Stimulated activated CD4-positive, alpha-beta T cell treated with anti-CD3 and anti-CD28 coated beads, Interleukin-4, amount 100 ng/mL, for 4 hours (primary cell): ENCODE measurements around the gene TMPRSS6.

Source experiments
- DNase-seq, 2 experiments: peaks; one replicate each; pipeline ENCODE4 v3.0.0-alpha.2; 2020

TMPRSS6 gene

DNA sequence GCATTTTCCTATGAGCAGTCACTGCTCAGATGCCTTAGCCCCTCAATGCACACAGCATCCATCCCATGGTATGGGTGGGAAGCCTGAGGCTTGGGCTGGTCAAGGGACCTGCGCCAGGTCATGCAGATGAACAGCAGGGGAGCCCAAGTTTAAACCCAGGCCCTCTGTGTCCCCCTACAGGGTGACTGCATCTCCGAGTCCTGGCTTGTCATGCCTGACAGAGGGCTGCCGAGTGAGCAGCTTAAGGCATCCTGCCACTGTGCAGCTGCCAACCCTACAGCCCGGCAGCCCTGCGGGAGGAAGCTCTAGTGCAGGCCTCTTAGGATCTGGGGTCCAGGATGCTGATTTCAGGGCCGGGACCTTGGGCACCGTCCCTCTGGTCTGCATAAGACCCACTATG, 30.2 kb upstream of the TMPRSS6 start:
- no peak for DNase-seq

DNA sequence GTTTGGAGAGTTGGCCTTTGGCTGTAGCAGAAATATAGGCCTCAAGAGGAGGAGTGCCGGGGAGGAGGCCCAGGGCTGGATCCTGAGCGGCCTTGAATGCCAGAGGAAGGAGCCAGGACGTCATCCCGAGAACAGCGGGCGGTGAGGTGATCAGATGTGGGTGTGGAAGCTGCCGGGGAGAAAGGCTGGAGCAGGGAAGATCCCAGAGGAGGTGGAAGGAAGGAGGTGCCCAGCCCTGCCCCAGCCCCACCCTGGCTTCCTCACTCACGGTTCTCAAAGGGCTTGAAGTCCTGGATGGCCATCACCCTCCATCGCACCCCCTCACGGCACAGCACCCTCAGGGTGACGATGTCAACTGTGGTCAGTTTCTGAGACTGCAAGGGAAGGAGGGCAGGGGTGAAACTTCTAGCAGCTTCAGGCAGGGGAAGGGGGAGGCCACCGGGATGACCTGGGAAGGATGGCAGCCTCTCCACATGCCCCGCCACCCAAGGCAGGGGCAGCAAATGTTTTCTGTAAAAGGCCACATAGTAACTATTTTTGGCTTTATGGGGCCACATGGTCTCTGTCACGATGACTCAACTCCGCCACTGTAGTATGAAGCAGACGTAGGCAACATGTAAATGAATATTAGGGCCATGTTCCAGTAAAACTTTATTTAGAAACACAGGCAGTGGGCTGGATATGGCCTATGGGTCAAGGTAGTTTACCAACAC, 29.5 kb upstream of the TMPRSS6 start:
- no peak for DNase-seq

DNA sequence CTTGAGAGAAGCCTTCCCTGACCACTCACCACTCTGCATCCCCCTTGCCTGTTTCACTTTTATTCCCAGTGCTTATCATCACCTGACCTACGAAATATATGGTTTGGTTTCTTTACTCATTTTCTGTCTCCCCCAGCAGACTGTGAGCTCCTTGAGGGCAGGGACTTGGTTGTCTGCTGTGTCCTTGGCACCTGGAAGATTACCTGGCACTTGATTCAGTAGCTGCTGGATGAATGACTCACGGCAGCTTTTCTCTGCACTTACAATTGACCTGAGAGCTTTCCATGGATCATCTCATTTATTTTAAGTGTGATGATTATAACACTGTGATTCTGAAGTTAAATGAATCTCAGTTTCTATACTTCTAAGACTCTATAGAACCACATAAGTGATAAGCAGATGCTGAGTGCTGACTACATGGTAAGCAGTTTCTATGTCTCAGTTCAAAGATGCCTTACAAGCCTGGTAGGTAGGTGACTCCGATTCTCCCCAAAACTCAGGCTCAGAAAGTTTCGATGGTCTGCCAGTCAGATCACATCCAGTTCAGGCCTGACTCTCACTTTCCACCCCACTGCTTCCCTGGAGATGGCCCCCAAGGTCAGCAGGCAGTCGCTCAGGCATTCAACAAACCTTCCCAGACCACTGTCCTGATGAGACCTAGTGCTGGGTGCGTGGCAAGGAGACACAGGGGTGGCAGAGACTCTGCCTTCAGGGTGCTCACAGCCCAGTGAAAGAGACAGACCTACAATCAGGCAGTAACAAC, 28.6 kb upstream of the TMPRSS6 start:
- DNase-seq: no peak

DNA sequence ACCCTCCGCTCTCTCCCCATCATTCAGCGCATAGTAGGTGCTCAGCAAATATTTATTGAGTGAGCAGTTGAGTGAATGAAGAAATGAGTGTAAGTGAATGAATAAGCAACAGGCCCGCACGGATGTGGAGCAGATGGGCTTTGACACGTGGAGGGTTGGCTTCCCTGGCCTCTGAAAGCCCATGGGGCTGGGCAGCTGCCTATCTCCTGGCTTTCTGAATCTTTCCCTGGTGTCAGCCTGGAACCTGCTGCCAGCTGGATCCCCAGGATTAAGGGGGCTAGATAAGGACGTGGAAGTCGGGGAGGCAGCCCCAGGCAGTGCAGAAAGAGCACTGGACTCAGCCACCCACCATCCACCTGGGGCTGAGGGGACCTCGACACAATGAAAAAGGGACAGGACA, 27.6 kb upstream of the TMPRSS6 start:
- DNase-seq: no peak

DNA sequence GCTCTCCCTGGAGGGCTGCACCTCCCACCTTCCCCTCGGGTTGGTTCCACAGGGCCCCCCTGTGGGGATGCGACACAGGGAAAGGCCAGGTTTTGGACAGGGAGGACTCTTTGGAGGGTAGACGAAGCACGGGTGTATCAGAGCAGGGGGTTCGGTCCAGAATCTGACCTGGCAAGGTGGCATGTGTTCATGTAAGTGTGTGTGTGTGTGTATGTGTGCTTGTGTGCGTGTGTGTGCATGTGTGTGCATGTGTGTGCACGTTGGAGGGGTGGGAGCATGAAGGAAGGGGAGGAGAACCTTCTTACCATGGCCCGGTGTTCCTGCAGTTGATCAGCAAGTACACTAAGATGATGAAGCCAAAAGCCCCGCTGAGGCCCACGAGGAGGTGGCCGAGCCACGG, 25.5 kb upstream of the TMPRSS6 start:
- no peak for DNase-seq

DNA sequence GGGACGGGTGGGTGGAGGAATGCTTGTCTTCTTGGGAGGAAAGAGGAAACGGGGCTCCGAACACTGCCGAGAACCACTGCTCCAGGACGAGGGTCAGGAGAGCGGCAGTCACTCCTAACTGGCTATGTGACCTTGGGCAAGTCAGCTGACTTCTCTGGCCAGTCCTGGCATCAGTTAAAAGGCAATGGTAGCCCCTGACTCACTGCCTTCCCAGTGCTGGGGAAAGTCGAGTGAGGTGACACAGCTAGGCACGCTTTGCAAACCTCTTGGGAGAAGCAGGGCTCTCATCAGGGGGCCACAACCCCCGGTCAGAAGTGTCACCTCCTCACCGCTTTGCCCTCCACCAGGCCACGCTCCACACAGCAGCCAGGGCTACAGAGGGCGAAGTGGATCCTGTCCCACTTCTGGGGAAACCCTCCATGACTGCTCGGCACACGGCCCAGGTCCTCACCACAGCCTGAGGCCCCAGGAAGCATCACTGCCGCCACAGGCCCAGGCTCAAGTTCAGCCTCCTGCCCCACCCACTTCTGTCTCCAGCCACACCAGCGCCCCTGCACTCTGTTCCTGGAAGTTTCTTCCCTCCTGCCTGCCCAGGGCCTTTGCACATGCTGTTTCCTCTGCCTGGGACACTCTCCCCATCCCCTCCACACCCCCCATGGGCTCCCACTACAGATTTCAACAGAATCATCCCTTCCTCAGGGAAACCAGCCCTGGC, 23.9 kb upstream of the TMPRSS6 start:
- DNase-seq: no peak

DNA sequence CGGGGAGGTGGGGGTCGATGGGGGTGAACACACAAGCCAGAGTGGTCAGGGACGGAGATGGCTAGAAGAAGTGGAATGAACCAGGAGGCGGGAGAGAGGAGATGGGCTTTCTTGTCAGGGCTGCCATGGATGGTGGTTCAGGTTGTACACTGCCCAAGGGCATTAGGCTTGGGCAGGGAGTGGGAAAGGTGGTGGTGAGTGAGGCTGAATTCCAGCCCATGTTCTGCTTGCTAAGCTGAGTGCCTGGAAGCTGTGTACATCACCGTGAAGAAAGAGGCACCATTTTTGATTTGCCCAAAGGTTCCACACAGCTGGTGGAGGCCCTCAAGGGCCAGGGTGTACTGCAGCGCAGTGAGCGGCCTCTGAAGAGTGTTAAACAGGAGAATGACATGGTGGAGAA, 23.3 kb upstream of the TMPRSS6 start:
- no peak for DNase-seq

DNA sequence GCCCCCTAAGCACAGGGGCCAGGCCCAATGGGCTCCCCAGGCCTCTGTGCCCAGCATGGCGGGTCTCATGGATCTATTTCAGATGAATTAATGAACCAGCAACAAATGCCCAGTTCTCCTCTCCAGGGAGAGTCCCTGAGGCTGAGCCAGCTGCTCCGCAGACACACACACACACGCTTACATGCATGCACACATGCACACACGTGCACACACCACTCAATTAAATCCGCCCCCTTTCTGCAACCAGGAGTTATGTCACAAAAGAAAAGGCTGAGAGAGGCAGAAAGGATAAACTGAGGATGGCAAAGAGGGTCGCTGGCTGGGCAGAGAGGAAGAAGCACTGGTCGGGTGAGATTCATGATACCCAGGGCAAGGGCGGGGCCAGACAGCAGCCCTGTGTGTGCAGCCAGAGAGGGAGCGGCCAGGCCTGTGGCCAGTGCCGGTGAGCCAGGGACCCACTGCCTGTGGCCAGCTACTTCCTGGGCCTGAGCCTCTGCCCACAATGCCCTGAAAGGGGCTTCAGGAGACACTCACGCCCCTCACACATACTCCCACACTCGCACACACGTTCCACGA, 20.4 kb upstream of the TMPRSS6 start:
- DNase-seq: no peak

DNA sequence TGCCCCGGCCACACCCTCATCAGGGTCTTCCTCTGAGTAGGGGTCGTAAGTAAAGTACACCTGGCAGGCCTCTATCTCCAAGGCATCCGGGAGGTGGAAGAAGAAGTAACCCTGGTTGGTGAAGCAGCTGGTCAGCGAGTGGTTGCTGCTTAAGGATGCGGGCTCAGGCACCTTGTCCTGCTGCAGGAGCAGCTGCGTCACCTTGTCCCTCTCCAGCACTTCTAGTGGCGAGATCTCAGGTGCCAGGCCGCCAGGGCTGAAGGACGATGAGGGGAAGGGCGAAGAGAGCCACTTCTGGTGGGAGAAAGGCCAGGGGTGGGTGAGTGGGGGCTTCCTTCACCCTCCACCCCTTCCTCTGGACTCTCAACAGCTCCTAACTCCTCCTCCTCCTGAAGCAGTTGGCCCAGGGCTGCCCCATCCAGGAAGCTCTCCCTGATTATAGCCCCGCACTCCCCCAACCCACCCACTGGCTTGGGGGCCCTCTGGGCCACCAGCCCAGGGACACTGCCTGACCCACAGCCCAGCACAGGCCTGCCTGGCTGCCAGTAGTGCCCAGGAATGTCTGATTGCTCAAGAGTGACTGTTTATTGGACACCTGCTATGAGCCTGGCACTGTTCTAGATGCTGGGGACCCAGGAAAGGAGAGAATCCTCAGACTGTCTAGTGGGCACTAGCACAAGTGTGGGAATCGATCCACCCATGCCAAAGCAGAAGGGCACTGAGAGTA, 19.2 kb upstream of the TMPRSS6 start:
- DNase-seq: no peak

DNA sequence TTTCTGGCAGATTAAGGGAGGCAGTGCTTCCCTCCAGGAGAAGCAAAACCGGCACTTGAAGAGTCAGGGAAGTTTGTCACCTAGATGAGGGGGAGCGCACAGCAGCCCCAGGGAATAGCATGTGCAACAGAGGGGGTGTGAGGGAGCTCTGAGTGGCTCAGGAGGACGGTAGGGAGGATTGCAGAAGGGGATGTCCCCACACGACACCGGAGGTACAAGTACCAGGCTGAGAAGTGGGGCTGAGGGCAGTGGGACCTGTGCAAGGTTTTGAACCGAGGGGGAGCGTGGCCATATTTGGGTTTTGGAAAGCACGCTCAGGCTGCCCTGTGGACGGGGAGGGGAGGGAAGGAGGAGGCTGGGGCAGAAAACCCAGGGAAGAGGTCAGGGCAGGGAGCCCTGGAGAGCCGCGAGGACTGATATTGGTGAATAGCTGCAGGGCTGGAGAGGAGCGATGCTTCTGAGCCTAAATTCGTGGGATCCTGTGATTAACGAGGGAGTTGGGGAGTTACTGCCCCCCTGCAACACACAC, 17.9 kb upstream of the TMPRSS6 start:
- DNase-seq: no peak

DNA sequence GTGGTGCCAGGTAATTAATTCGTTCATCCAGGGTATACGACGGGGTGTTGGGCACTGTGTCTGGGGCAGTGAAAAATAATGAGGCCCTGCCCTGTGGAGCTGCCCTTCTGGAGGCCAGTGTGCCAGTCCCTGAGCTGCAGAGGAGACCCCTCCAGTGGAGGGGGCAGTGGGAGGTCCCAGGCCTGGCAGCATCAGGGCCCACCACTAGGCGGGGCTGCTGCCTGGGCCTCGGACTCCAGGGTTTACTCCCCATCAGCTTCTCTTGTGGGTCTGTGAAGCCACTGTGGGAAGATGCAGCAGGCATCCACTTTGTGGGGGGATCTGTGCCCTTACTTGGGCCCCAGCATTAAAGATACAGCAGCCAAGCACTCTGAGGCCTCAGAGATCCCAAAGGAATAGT, 17.4 kb upstream of the TMPRSS6 start:
- no peak for DNase-seq

DNA sequence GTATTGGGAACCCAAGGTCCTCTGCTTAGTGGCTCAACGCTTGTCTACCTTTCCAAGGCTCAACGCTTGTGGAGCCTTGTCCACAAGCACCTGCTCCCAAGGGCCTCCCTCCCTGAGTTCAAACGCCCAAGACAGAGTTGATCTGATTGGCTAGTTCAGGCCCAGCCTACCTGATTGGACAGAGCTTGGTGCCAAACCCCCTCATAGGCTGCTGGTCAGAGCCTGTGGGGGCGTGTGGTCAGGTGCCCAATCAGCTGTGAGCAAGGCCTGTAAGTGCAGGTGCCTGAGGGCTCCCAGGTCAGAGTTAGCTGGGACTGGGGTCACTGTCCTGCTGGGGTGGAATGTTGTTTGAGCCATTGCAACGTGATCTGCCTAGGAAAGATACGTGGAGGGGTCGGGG, 16.9 kb upstream of the TMPRSS6 start:
- DNase-seq: no peak

DNA sequence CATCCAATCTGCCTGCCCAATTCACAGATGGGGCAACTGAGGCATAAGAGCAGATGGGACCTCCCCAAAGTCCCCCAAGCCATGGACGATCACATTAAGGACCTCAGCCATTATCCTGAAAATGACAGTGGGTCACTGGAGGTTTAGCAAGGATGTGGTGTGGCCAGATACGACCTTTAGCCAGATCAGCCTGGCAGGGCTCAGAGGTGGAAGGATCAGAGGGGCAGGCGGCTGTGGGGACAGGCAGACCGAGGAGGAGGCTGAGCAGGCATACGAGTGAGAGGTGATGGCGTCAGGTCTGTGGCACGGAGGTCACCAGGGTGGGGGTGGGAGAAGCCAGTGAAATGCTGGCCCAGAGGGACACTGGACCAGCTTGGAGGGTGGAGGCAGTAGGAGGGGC, 14.1 kb upstream of the TMPRSS6 start:
- no peak for DNase-seq

DNA sequence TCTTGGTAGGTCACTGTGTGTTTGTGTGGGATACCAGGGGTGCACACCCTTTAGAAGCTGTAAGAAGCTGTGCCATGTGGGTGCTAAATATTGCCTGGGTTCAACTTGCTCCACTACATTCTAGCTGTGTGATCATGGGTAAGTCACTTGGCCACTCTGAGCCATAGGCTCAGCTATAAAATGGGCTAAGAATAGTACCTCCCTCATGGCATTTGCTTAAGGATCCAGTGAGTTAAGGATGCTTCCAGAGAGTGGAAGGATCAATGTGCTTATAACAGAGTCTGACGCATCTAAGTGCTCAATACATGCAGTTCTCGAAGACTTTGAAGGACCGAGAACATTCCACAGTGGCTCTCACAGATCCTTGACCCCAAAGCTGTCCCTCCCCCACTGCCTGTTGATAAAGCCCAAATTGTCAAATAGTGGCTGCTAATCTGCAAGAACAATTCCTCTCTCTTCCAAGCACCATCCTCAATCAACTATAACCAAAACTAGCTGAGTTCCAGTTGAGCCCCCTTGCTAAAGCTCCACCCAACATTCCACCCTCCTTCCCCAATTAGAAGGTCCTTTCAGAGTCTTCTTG, 13.2 kb upstream of the TMPRSS6 start:
- no peak for DNase-seq

DNA sequence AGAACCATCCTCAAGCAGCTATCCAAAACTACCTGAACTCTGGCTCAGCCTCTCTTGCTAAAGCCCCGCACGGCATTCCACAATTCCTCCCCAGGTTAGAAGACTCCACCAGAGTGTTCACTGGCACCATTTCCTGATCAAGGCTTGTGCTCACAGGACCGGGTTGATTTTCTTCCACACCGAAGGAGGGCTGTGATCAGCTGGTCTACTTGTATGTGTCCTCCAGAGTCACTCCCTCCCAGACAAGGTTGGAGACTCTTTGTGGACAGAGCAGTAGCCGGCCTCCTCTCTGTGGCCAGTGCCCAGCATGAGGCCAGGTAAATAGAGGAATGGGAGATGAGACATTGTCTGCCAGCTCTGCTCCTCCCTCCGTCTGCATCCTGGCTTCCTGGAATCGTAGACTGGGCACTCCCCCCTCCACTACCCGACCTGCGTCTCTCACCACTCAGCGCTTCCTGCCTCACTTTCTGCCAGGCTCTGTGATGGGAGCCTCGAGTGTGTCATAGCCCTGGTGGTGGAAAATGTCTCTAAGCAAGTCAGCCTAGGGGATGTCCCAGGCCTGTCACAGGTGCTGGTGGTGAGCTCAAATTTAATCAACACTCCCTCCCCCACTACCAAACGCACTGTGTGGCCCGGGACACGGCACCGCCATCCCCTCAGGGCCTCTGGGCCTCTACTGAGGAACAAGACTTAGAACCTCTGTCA, 12.5 kb upstream of the TMPRSS6 start:
- peak; percentile 81 to 97 for DNase-seq

DNA sequence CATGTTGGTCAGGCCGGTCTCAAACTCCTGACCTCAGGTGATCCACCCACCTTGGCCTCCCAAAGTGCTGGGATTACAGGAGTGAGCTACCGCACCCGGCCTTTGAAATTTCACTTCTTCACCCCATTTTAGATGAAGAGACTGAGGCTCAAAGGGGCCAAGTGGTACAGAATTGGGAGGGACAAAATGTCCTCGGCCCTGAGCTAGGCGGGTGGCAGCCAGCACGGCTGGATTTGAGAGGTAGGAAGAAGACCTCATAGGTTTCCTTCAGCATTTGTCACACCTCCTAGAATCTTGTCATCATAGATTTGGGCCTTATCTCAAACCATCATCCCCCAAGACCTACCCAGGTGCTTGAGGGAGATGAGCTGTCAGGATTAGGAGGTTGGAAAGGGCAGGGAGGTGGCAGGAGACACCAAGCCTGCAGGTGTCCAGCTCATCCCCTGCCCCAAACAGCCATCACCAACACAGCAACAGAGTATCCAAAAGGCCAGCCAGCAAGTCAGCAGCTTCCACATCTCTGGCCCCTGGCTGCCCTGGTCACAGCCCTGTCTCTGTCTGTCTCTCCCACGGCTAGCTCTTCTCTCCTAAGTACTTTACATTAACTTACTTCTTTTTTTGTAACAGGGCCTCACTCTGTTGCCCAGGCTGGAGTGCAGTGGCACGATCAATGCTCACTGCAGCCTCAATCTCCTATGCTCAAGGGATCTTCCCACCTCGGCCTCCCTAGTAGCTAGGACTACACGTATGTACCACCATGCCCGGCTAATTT, 11.2 kb upstream of the TMPRSS6 start:
- DNase-seq: no peak

DNA sequence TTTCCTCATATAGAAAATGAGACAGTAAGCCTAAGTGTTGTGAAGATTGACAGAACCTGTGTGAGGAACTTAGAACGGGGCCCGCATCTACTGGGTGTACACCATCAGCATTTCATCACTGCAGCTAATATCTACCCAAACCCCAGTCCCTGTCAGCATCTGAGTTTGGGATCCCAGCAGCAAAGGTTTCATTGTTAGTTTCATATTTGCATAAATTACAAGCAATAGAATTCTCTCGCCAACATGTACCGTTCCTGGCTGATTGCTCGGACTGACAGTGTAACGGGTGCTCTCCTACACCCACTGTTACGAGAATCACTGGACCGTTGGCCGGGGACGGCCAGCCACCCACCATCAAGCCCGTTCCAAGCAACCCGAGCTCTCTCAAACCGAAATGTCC, 10.4 kb upstream of the TMPRSS6 start:
- no peak for DNase-seq

DNA sequence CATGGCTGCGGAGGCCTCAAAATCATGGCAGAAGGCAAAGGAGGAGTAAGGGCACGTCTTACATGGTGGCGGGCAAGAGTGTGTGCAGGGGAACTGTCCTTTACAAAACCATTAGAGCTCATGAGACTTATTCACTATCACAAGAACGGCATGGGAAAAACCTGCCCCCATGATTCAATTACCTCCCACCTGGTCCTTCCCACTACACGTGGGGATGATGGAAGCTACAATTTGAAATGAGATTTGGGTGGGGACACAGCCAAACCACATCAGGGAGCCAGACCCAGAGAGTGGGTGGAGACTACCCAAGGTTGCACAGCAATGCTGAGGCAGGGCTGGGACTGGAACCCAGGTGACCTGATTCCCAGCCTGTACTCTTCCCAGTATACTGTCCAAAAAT, 8.6 kb upstream of the TMPRSS6 start:
- peak in 1 of 2 experiments; percentile 27 for DNase-seq

DNA sequence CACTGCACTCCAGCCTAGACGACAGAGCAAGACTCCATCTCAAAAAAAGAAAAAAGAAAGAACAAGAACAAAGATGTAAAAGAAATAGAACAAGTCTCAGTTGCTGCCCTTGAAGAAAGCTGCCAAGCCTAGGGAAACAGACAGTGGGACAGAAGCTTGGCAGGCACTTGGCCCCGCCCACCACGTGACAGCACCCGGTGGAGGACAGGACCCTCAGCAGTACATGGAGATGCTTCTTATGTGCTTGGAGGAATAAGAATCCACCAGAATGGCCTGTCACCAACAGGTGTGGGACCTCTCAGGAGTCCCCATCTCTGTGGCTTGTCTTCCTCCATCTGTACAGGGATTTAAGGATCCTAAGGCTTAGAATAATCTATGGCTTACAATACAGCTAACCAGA, 7.6 kb upstream of the TMPRSS6 start:
- DNase-seq: no peak

DNA sequence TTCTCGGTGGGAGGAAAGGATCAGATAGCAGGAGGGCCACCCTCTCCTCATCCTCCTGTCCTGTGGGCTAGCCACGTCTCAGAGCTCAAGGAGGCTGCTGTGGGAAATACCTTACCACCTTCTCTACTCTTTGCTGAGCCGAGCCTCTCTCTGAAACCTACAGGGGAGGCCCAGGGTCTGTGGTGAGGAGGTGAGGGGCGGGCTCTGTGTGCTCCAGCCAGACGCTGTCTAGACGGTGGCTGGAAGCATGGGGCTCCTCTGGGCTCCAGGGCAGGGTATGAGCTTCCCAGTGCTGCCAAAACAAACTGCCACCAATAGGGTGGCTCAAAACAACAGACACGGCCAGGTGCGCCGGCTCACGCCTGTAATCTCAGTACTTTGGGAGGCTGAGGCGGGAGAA, 5.5 kb upstream of the TMPRSS6 start:
- no peak for DNase-seq

DNA sequence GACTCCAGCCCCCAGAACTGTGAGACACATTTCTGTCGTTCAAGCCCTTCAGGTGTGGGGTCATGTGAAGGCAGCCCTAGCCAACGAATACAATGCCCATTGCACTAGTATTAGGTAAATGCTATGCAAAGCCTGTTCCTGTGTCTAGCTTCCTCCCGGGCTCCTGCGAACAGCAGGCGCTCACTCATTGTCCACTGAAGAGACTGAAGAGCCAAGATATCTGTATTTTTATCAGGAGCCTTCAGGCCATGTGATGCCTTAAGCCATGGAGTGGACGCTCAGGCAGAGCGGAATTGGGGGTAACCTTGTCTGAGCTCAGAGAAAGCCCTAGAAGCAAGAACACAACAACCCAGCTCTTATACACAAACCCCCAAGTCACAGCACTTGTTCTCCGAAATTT, 4.2 kb upstream of the TMPRSS6 start:
- DNase-seq: no peak
